ENCODE results near the gene OTUD4.

Gene OTUD4

DNA sequence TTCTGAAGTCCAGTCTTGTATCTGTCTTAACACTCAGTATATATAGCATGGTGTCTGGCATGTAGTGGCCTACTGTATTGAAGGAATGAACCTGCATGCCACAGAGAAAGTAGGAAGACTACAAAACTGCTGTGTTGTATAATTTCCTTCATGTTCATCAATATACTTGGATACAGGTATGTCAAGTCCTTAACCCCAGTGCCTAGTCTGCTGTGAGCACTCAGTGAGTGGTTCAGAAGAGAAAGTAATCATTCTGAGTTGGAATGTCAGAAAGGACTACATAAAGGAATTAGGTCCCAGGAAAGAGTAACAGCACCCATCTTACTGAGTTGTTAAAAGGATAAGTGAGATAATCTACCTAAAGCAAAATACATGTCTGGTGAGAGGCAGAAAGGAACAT lies 50.3 kb downstream of the OTUD4 start:
- DNase-seq (ENCODE audit: low read depth in 2 of 3, low spot score in 2 of 3): no peak

DNA sequence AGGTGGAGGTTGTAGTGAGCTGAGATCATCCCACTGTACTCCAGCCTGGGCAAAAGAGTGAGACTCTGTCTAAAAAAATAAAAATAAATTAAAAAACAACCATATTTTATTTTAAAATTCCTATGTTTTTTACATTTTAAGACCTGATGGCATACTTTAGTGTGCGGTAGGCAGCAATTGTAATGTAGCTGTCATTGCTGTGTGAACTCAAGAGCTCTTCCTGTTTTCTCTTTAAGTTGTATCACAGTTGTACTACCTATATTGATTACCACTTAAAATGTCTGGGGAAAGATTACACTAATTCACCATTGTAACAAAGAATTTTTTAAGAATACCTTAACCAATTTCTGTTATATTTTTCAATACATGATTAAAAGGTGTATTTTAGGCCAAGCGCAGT lies 55.0 kb downstream of the OTUD4 start:
- no peak for DNase-seq (ENCODE audit: low read depth in 2 of 3, low spot score in 2 of 3)

GRCh38 chr4:145108128-145108527 lies 72.3 kb downstream of the OTUD4 start:
- no peak for DNase-seq (ENCODE audit: low read depth in 2 of 3, low spot score in 2 of 3)

GRCh38 chr4:145107126-145107525 lies 73.3 kb downstream of the OTUD4 start:
- DNase-seq (ENCODE audit: low read depth in 2 of 3, low spot score in 2 of 3): no peak

GRCh38 chr4:145103496-145103895 lies 76.9 kb downstream of the OTUD4 start:
- DNase-seq (ENCODE audit: low read depth in 2 of 3, low spot score in 2 of 3): no peak

DNA sequence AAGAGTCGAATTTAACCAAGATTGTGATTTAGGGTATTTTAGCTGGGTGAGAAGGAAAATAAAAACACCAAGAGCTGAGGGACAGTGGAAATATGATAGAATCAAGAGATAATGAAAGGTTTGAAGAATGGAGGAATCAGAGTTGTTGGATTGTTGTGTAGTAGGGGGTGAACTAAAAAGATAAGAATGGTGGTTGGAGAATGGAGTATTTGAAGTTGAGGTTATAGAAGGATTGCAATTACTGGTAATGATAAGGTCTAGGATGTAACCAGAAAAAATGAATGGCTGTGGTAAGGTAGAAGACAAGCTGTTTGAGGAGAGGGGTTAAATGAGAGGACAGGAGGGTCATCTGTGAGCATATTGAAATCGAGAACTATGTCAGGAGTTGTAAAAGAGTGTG lies 77.8 kb downstream of the OTUD4 start:
- DNase-seq (ENCODE audit: low read depth in 2 of 3, low spot score in 2 of 3): no peak

GRCh38 chr4:145101091-145101490 lies 79.3 kb downstream of the OTUD4 start:
- DNase-seq (ENCODE audit: low read depth in 2 of 3, low spot score in 2 of 3): no peak

- no peak for DNase-seq (ENCODE audit: low read depth in 2 of 3, low spot score in 2 of 3)
Measured at GRCh38 chr4:145099653-145100052, 80.7 kb downstream of the OTUD4 start.

DNA sequence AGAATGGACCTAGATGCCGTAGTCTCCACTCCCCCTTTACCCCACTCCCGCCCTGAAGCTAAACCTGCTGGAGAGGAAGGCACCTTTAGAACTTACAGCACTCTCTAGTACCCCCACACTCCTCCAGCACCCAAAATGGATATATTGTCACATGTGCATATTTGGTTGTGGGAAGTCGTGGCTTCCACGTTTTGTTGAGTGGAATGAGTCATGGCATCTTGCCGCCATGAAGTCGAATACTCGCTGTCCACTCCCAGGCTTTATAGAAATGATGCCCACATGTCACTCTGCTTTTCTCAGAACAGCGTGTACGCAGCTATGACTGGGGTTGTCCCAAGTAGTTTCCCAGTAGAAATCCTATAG lies 81.7 kb downstream of the OTUD4 start:
- DNase-seq (ENCODE audit: low read depth in 2 of 3, low spot score in 2 of 3): peak in 2 of 3 experiments; percentile 22 to 45

DNA sequence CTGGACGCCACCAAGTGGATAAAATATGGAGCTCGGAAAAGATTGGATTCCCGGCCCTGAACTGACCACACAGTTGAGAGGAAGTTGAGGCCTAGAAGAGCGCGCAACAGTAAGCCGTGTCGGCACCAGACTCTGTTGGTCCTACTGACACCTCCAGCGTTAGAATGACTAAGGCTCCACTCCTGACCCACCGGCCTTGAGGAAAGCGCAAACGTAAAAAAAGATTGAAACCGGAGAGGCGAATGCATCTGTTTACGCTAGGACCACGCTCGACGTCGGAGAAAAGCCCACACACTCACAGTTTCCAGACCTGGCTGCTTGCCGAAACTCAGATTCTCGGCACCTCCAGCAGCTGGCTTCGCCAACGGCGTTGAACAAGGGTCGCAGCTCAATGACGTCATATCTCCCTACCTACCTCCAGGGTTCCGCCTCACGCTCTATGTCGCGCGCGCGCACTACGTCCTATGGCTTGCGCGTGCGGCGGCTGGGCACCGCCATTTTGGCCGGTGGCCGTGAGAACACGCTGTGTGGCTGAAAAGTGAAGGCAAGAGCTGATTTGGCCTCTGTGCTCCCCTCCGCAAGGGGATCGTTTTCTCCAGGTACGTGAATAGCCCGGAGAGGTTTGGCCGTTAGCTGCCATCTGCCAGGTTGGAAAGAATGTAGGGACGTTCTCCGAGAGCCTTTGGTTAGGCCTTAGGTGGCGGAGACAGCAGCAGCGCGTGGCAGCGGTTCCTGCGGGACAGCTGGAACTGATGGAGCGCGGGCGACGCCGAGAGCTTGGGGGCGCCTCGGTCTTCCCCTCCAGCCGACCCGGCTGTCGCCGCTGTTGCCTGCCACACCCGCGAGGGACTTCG lies 82.3 kb downstream of the OTUD4 start, which contains the start of the genes ABCE1 and ANAPC10:
TSS of gene ABCE1 (plus strand) at position 491 of the 854 bp plus-strand sequence. CDS start 6,102 bp downstream, outside the sequence.
TSS of gene ANAPC10 (minus strand) at position 376 of the 854 bp plus-strand sequence. CDS start 2,097 bp downstream, outside the sequence.
- DNase-seq (ENCODE audit: low read depth in 2 of 3, low spot score in 2 of 3): peak; percentile 69 to 93 (median 87)

DNA sequence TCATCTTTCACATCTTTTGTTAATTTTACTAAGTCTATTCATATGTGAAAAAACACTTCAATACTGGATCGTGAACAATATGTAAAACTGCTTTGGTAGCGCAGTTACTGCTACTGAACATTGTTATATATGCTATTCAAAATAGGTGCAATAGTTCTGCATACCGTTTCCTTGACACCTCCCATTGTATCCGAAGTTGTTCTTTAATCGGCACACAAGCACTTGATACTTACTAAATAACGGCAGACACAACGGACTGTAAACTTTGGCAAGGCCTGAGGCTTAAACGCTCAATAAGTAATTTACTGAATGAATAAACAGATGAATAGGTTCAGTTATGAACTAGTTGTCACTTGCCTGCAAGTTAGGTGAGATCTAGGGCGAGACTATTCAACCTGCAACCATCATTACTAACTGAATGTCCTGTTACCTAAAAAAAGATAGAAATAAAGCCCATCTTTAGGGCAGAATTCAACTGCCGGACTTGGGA lies 83.0 kb downstream of the OTUD4 start:
- DNase-seq (ENCODE audit: low read depth in 2 of 3, low spot score in 2 of 3): no peak

DNA sequence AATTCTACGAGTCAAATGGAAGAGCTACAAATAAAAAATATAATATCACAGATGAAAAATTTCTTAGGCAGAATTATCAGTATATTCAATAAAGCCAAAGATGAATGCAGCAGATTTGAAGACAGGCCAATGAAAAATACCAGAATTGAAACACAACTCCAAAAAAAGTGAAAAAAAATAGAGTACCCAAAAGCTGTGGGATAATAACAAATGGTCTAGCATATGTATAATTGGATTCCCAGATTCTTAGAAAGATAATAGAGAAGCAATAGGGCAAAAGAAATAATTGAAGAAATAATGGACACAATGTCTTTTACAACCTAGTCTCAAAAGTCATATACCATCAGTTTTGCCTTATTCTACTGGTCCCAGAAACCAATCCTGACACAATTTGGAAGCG lies 86.8 kb downstream of the OTUD4 start:
- DNase-seq (ENCODE audit: low read depth in 2 of 3, low spot score in 2 of 3): no peak

GRCh38 chr4:145090380-145090779 lies 90.0 kb downstream of the OTUD4 start:
- no peak for DNase-seq (ENCODE audit: low read depth in 2 of 3, low spot score in 2 of 3)

DNA sequence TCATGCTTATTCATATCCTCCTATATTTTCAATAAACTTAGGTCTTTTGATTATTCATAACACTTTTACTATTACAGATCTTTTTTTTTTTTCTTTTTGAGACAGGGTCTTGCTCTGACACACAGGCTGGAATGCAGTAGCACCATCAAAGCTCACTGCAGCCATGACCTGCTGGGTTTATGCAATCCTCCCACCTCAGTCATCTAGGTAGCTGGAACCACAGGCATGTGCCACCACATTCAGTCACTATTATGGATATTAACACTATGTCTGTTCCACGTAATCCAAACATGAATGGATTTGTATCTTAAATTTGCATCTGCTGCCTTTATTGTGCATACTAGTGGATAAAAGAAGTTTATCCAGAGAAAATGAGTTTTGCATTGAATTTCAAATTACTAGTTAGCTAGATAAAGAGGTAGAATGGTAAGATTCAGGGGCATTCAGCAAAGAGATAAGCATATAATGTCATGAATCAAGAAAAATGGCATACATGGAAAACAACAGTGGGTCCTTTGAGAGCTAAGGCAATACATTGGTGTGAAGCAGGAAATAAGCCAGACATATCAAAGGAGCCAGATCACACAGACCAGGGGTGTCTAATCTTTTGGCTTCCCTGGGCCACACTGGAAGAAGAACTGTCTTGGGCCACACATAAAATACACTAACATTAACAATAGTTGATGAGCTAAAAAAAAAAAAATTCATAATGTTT lies 96.3 kb downstream of the OTUD4 start:
- DNase-seq (ENCODE audit: low read depth in 2 of 3, low spot score in 2 of 3): no peak

Data from activated CD8-positive, alpha-beta memory T cell treated with anti-CD3 and anti-CD28 coated beads for 48 hours (primary cell).